Measurements from ENCODE around the gene ANXA5.

DNA sequence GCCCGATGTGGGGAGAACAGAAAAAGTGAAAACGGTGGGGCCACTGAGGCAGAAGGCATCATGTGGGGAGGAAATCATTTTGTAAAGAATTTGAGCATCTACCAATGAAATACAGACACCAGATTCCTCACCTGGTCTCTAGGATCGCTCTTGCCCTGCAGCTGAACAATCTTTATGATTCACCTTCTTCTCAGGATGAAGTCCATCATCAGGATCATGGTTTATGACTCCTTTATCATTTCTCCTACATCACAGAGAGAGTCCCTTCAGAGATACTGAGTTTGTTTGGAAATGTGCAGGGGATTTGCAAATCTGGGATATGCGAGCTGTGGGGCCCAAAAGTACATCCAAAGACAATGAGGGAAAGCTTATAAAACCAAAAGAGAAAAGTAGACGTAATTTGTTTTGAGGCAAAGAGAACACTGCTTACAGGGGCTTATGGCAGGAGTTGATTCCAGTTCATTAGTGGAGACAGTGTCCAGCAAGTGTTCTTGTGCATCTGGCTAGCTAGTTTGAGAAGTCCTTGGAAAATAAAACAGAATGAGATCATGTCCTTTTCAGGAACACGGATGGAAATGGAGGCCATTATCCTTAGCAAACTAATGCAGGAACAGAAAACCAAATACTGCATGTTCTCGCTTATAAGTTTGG lies 15.3 kb upstream of the ANXA5 start:
- TF ChIP-seq CTCF (IDR thresholded peaks at IDR 0.05; ENCODE audit: low read depth, low read length) = no peak
- TF ChIP-seq POLR2A (IDR thresholded peaks at IDR 0.05; ENCODE audit: extremely low read depth, insufficient read length) = no peak
- TF ChIP-seq MAX (IDR thresholded peaks at IDR 0.05; ENCODE audit: low read depth, low read length) = no peak
- TF ChIP-seq MYC (IDR thresholded peaks at IDR 0.05; ENCODE audit: low read depth, low read length) = no peak

Data from NB4 (cell line).